MM.1S (cell line): Measurements from ENCODE around the gene AP2M1.

Source experiments
- DNase-seq: peaks from one replicate; pipeline ENCODE4 v3.0.0-alpha.2; 2015
- H2AFZ ChIP-seq: fragments of 300-600 bp; sonication (generic); 2 replicates; pipeline ENCODE4 v1.6.0; 2016; ENCODE audit warnings: antibody characterized with exemption, low read length
- H3F3A ChIP-seq: fragments of 300-600 bp; sonication (generic); 2 replicates; pipeline ENCODE4 v1.6.1; 2016; ENCODE audit warnings: mild to moderate bottlenecking, antibody characterized with exemption, low read length, moderate library complexity, mixed read lengths; ENCODE audit not compliant: insufficient read depth
- H3K27ac ChIP-seq: fragments of 300-600 bp; sonication (generic); 2 replicates; pipeline ENCODE4 v1.5.1; 2016; ENCODE audit warnings: mild to moderate bottlenecking, low read length
- H3K27me3 ChIP-seq: fragments of 300-600 bp; sonication (generic); replicated peaks from 2 replicates; pipeline ENCODE4 v1.6.0; 2016; ENCODE audit warnings: low read length; ENCODE audit not compliant: insufficient read depth
- H3K36me3 ChIP-seq: fragments of 300-600 bp; sonication (generic); replicated peaks from 2 replicates; pipeline ENCODE4 v1.6.1; 2016; ENCODE audit warnings: mild to moderate bottlenecking, low read length, mixed read lengths; ENCODE audit not compliant: insufficient read depth
- H3K4me1 ChIP-seq: fragments of 300-600 bp; sonication (generic); 2 replicates; pipeline ENCODE4 v1.6.1; 2016; ENCODE audit warnings: low read length, mixed read lengths
- H3K4me2 ChIP-seq: fragments of 300-600 bp; sonication (generic); 2 replicates; pipeline ENCODE4 v1.6.0; 2016; ENCODE audit warnings: low read depth, low read length
- H3K4me3 ChIP-seq: fragments of 300-600 bp; sonication (generic); 2 replicates; pipeline ENCODE4 v1.5.1; 2016; ENCODE audit warnings: low read length, mixed read lengths
- H3K79me2 ChIP-seq: fragments of 300-600 bp; sonication (generic); 2 replicates; pipeline ENCODE4 v1.6.1; 2016; ENCODE audit warnings: mixed run types, low read length, mixed read lengths
- H3K9ac ChIP-seq: fragments of 300-600 bp; sonication (generic); 2 replicates; pipeline ENCODE4 v1.6.1; 2016; ENCODE audit warnings: low read length, mixed read lengths
- H3K9me2 ChIP-seq: fragments of 300-600 bp; sonication (generic); replicated peaks from 2 replicates; pipeline ENCODE4 v1.6.1; 2016; ENCODE audit warnings: mild to moderate bottlenecking, low read length, mixed read lengths; ENCODE audit not compliant: insufficient read depth
- H3K9me3 ChIP-seq: fragments of 300-600 bp; sonication (generic); replicated peaks from 2 replicates; pipeline ENCODE4 v1.6.1; 2016; ENCODE audit warnings: mild to moderate bottlenecking, low read length, mixed read lengths; ENCODE audit not compliant: insufficient read depth
- H4K20me1 ChIP-seq: fragments of 300-600 bp; sonication (generic); 2 replicates; pipeline ENCODE4 v1.6.1; 2016; ENCODE audit warnings: mild to moderate bottlenecking, low read length, moderate library complexity, mixed read lengths; ENCODE audit not compliant: insufficient read depth
- EZH2 ChIP-seq: fragments of 300-600 bp; sonication (generic); optimal IDR thresholded peaks from 2 replicates; pipeline ENCODE3; 2017; ENCODE audit warnings: low read depth, mild to moderate bottlenecking, antibody characterized with exemption, low read length, mixed read lengths
- EZH2phosphoT487 ChIP-seq: fragments of 300-600 bp; sonication (generic); IDR thresholded peaks from 2 replicates; pipeline ENCODE4 v1.6.1; 2018; ENCODE audit warnings: antibody characterized with exemption, low read length
- TF ChIP-seq, protein P1 (sequence below): fragments of 300-600 bp; sonication (generic); IDR thresholded peaks from 2 replicates; pipeline ENCODE4 v1.5.1; 2016; ENCODE audit warnings: antibody characterized with exemption, low read length, mixed read lengths

AP2M1 gene

DNA sequence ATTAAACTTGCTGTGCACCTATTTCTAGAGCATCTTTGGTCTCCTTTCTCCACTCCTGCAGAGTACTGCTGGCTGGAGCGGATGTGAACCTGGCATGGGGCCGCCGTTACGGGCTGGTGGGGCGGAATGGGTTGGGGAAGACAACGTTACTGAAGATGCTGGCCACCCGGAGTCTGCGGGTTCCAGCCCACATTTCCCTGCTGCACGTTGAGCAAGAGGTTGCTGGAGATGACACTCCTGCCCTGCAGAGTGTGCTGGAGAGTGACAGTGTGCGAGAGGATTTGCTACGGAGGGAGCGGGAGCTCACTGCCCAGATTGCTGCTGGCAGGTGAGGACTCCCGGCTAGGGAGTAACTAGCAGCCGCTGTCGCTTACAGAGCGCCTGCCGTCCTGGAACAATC is 13.4 kb downstream of the AP2M1 start:
- no peaks in the 10 kb centered on the region for H3K9me3 ChIP-seq
- no peak overlapping the region for H2AFZ ChIP-seq
- no peaks in the 10 kb centered on the region for H3F3A ChIP-seq
- H3K9ac ChIP-seq: no peak overlapping the region
- no peaks in the 10 kb centered on the region for H3K27me3 ChIP-seq
- H3K79me2 ChIP-seq: peaks cover 47% of the 10 kb centered on the region
- no peaks in the 10 kb centered on the region for H4K20me1 ChIP-seq
- H3K27ac ChIP-seq: no peak overlapping the region
- no peak overlapping the region for H3K4me3 ChIP-seq
- H3K9me2 ChIP-seq: no peaks in the 10 kb centered on the region
- TF ChIP-seq EZH2 (no peak), EZH2phosphoT487 (no peak)
- TF ChIP-seq, protein P1, sequence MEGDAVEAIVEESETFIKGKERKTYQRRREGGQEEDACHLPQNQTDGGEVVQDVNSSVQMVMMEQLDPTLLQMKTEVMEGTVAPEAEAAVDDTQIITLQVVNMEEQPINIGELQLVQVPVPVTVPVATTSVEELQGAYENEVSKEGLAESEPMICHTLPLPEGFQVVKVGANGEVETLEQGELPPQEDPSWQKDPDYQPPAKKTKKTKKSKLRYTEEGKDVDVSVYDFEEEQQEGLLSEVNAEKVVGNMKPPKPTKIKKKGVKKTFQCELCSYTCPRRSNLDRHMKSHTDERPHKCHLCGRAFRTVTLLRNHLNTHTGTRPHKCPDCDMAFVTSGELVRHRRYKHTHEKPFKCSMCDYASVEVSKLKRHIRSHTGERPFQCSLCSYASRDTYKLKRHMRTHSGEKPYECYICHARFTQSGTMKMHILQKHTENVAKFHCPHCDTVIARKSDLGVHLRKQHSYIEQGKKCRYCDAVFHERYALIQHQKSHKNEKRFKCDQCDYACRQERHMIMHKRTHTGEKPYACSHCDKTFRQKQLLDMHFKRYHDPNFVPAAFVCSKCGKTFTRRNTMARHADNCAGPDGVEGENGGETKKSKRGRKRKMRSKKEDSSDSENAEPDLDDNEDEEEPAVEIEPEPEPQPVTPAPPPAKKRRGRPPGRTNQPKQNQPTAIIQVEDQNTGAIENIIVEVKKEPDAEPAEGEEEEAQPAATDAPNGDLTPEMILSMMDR: no peak
- DNase-seq: no peak
- H3K4me2 ChIP-seq: no peak overlapping the region
- peaks cover 10% of the 10 kb centered on the region for H3K4me1 ChIP-seq
- peaks cover 26% of the 10 kb centered on the region for H3K36me3 ChIP-seq

DNA sequence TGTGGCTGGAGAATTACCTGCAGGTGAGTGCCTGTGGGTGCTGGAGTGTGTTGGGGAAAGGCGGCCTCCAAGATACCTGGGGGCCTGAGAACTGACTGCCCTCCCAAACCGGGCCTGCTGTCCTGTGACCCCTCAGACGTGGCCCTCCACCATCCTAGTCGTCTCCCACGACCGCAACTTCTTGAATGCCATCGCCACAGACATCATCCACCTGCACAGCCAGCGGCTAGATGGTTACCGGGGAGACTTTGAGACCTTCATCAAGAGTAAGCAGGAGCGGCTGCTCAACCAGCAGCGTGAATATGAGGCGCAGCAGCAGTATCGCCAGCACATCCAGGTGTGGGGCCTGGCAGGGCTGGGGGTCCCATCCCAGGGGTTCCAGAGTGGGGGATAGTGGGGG is 14.8 kb downstream of the AP2M1 start:
- Histone ChIP-seq H3K9me2 (no peaks in the 10 kb centered on the region), H3K4me2 (no peak overlapping the region), H3F3A (no peaks in the 10 kb centered on the region), H3K27me3 (no peaks in the 10 kb centered on the region), H3K27ac (no peak overlapping the region), H2AFZ (no peak overlapping the region), H3K4me3 (no peak overlapping the region), H3K9ac (no peak overlapping the region), H4K20me1 (no peaks in the 10 kb centered on the region), H3K9me3 (no peaks in the 10 kb centered on the region), H3K4me1 (peaks cover 10% of the 10 kb centered on the region), H3K36me3 (peaks cover 32% of the 10 kb centered on the region), H3K79me2 (peaks cover 47% of the 10 kb centered on the region)
- TF ChIP-seq EZH2phosphoT487 (no peak), EZH2 (no peak)
- TF ChIP-seq, protein P1: no peak
- DNase-seq: no peak

DNA sequence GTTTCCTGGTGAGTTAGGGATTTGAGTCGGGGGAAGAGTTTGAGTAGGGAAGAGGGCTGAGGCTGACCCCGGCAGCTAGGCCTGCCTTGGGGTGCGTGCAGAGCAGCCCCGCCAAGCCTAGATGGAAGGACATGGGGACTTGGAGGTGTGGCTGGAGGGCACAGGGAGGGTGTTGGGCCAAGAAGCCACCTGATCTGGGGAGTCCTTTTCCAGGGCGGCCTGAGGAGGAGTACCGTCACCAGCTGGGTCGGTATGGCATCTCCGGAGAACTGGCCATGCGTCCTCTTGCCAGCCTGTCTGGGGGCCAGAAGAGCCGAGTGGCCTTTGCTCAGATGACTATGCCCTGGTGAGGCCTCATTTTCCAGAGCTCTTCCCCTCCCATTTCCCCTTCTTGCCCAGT is 18.2 kb downstream of the AP2M1 start:
- no peak for TF ChIP-seq EZH2
- no peak for TF ChIP-seq EZH2phosphoT487
- TF ChIP-seq, protein P1: no peak

More for the DNA sequence above, 18.2 kb downstream of the AP2M1 start:
- no peak overlapping the region for H3K27ac ChIP-seq
- H3K4me3 ChIP-seq: no peak overlapping the region
- H3K79me2 ChIP-seq: peaks cover 27% of the 10 kb centered on the region
- peaks cover 32% of the 10 kb centered on the region for H3K36me3 ChIP-seq
- H3K4me1 ChIP-seq: no peaks in the 10 kb centered on the region
- DNase-seq: no peak
- no peaks in the 10 kb centered on the region for H3F3A ChIP-seq
- no peaks in the 10 kb centered on the region for H3K27me3 ChIP-seq
- H3K9me2 ChIP-seq: no peaks in the 10 kb centered on the region
- no peak overlapping the region for H2AFZ ChIP-seq
- no peak overlapping the region for H3K9ac ChIP-seq
- no peaks in the 10 kb centered on the region for H4K20me1 ChIP-seq
- no peaks in the 10 kb centered on the region for H3K9me3 ChIP-seq
- no peak overlapping the region for H3K4me2 ChIP-seq
